K562 (cell line): ENCODE results near the gene ERVMER34-1. TPM values are rescaled to one million over a fixed set of nuclear protein-coding genes. Genes with fewer than 3 reads are reported as not detected.
A peak's percentile ranks its signal among the peaks of the same experiment; 100 is the strongest.

Experiments used
- ATF1 ChIP-seq, 2 experiments: fragments of 450-650 bp in 1 of 2; IDR thresholded peaks; 2 replicates each; pipeline ENCODE4 v1.6.1; 2016; ENCODE audit warnings: missing compliant biosample characterization in 1 of 2, missing genetic modification characterization in 1 of 2
- BCOR ChIP-seq: fragments of 450-650 bp; IDR thresholded peaks from 2 replicates; pipeline ENCODE4 v1.6.1; 2016
- BMI1 ChIP-seq: fragments of 150-350 bp; IDR thresholded peaks from 2 replicates; pipeline ENCODE4 v1.6.1; 2014; ENCODE audit warnings: low read length
- CHD1 ChIP-seq: fragments of 200-600 bp; sonication (generic); IDR thresholded peaks from one replicate; pipeline ENCODE4 v1.6.1; 2012; ENCODE audit warnings: mild to moderate bottlenecking, moderate library complexity, low read length, inconsistent platforms
- FOXJ2 ChIP-seq: fragments of 200-800 bp; sonication (Bioruptor generic); IDR thresholded peaks from 2 replicates; pipeline ENCODE4 v1.6.1; 2016; ENCODE audit warnings: missing genetic modification characterization, missing compliant biosample characterization
- GABPA ChIP-seq: fragments of 200-800 bp; sonication (Bioruptor generic); conservative IDR thresholded peaks from 2 replicates; pipeline ENCODE4 v1.6.1; 2016; ENCODE audit warnings: low read depth, missing genetic modification characterization, missing compliant biosample characterization
- HNRNPL ChIP-seq: fragments of 200-400 bp; formaldehyde crosslinking; IDR thresholded peaks from 2 replicates; pipeline ENCODE4 v1.6.1; 2017; ENCODE audit warnings: low read depth, mild to moderate bottlenecking, low read length
- HNRNPLL ChIP-seq: fragments of 200-400 bp; formaldehyde crosslinking; IDR thresholded peaks from 2 replicates; pipeline ENCODE4 v1.6.1; 2017; ENCODE audit warnings: low read length, low read depth, mild to moderate bottlenecking; ENCODE audit not compliant: poor library complexity, severe bottlenecking
- MED1 ChIP-seq: sonication (generic); formaldehyde crosslinking; IDR thresholded peaks from 2 replicates; pipeline ENCODE4 v1.8.1; 2023; ENCODE audit warnings: missing genetic modification reagents, borderline replicate concordance
- NRF1 ChIP-seq, 2 experiments: fragments of 450-650 bp; IDR thresholded peaks in 1 of 2; conservative IDR thresholded peaks in 1 of 2; 2 replicates each; pipeline ENCODE4 v1.6.1; 2014; ENCODE audit warnings: mild to moderate bottlenecking in 2 of 2
- POLR2G ChIP-seq: fragments of 200-400 bp; formaldehyde crosslinking; IDR thresholded peaks from 2 replicates; pipeline ENCODE4 v1.6.1; 2017; ENCODE audit warnings: low read depth, mild to moderate bottlenecking, antibody characterized with exemption, low read length, moderate library complexity
- SIN3A ChIP-seq, 2 experiments: fragments of 150-350 bp in 1 of 2; IDR thresholded peaks; 2 replicates each; pipeline ENCODE4 v1.6.1; 2011 to 2016; ENCODE audit warnings: borderline replicate concordance in 2 of 2, low read depth in 2 of 2, low read length in 2 of 2, mild to moderate bottlenecking in 2 of 2, moderate library complexity in 2 of 2; ENCODE audit not compliant: control insufficient read depth in 1 of 2
- SIRT6 ChIP-seq: IDR thresholded peaks from one replicate; pipeline ENCODE4 v1.6.1; 2012; ENCODE audit warnings: low read depth, mild to moderate bottlenecking, control low read depth, inconsistent platforms, low read length, moderate library complexity
- SLC30A9 ChIP-seq: fragments of 250-450 bp; sonication (Bioruptor Pico); IDR thresholded peaks from 2 replicates; pipeline ENCODE4 v1.8.0; 2022; ENCODE audit warnings: mild to moderate bottlenecking, moderate library complexity
- ZKSCAN1 ChIP-seq: fragments of 150-350 bp; IDR thresholded peaks from 2 replicates; pipeline ENCODE4 v1.6.1; 2016; ENCODE audit warnings: low read depth, low read length
- ZNF197 ChIP-seq: fragments of 200-800 bp; sonication (Bioruptor generic); IDR thresholded peaks from 2 replicates; pipeline ENCODE4 v1.6.1; 2016; ENCODE audit warnings: low read depth, missing genetic modification characterization, missing compliant biosample characterization
- ZNF316 ChIP-seq: fragments of 450-650 bp; IDR thresholded peaks from 2 replicates; pipeline ENCODE4 v1.6.1; 2016
- ZNF77 ChIP-seq: fragments of 250-450 bp; sonication (Bioruptor Pico); IDR thresholded peaks from 2 replicates; pipeline ENCODE4 v1.5.0; 2020
- polyA plus RNA-seq, 8 experiments: library from polyadenylated mRNA; depleted of rRNA in 4 of 8; stranded (reverse) in 5 of 8; unstranded in 3 of 8; fragments of >200 nt; fragmentation: Nextera tagmentation in 2 of 8; fragmentation: Illumina TruSeq in 1 of 8; extraction: Ambion mirVana in 2 of 8; extraction: Trizol in 1 of 8; gene quantifications; 2 replicates each; pipeline versions ENCODE4 v1.2.1 to v1.2.3, GENCODE V29; 2011 to 2014; ENCODE audit warnings: inconsistent platforms in 1 of 8, missing spikeins in 1 of 8
- total RNA-seq, 7 experiments: library from RNA; depleted of rRNA in 6 of 7; stranded (reverse); fragments of >200 nt in 6 of 7; fragmentation: Illumina TruSeq in 2 of 7; extraction: Trizol in 2 of 7; gene quantifications; 2 replicates each; pipeline versions ENCODE4 v1.2.1 to v1.2.3, GENCODE V29; 2011 to 2021; ENCODE audit warnings: low replicate concordance in 1 of 7
- TF ChIP-seq, protein P1 (sequence below): sonication (generic); formaldehyde crosslinking; IDR thresholded peaks from 2 replicates; pipeline ENCODE4 v1.8.0; 2022; ENCODE audit warnings: missing genetic modification reagents, mild to moderate bottlenecking, moderate library complexity, borderline replicate concordance
- TF ChIP-seq, protein P2 (sequence below): fragments of 450-650 bp; IDR thresholded peaks from 2 replicates; pipeline ENCODE4 v1.6.1; 2014; ENCODE audit warnings: low read depth, mild to moderate bottlenecking, moderate library complexity, borderline replicate concordance
- TF ChIP-seq, protein P3 (sequence below): fragments of 450-650 bp; IDR thresholded peaks from 2 replicates; pipeline ENCODE4 v1.6.1; 2017; ENCODE audit warnings: antibody characterized with exemption

Gene ERVMER34-1
- total and polyA plus RNA-seq, 9 of the 15 experiments (the other 6 are each of a cell fraction or from before 2014, with no cell fraction given) = 0.04 to 0.57 (median 0.25) TPM

DNA sequence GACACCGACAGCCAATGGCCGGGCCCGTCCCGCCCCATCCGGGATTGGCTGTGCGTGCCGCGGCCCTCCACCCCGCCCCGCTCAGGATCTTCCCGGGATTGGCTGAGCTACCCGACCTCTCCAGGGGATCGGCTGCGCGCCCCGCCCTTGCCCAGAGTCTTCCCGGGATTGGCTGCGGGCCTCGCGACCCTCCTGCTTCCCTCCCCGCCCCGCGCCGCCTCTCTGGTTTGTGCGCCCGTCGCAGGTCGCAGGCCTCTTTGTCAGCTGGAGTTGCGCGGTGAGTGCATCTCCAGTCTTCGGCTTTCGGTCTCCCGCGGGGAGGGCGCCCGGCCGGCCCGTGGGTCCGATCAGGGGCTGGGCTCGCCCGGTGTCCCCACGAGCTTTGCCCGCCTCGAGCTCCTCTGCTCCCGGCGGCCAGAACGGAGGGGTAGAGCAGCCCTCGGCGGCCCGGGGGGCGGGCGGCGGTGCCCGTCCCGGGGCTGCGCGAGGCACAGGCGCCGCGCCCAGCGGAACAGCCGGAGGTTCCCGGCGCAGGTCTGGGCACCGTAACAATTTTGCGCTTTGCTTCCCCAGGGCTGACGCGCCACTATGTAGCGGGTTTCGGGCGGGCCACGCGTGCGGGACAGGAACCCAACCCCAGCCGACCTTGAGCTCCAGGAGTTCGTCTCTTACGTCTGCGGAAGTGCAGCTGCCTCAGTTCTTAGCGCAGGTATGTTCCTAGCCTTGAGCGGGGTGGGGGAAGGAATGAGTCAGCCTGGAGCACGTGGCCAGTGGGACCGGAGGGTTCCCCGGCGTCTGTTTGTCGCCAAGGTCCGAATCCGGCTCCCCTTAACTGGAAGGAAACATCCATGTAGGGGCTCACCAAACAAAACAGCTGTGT is 38.7 kb downstream of the ERVMER34-1 start (continued):
- TF ChIP-seq POLR2G (peak; percentile 100), ATF1 (CRISPR knock-in tag; IDR thresholded peaks at IDR 0.05) (peak; percentile 59; the same call in 1 of the 2 replicates), ATF1 (tag; IDR thresholded peaks at IDR 0.05) (peak; percentile 79), ZKSCAN1 (no peak), HNRNPL (peak; percentile 80; the same call in 1 of the 2 replicates), ZNF77 (CRISPR knock-in tag) (no peak), NRF1 (conservative IDR thresholded peaks at IDR 0.05 in 1 of 2, IDR thresholded peaks at IDR 0.05 in 1 of 2) (peak; percentile 91 to 92), ZNF316 (peak; percentile 28; the same call in 1 of the 2 replicates), SIN3A (IDR thresholded peaks at IDR 0.05; ENCODE audit: borderline replicate concordance in 2 of 2, control insufficient read depth in 1 of 2, low read depth in 2 of 2, low read length in 2 of 2) (peak; percentile 65 to 90), GABPA (peak; percentile 60), HNRNPLL (peak; percentile 75), BMI1 (no peak), BCOR (0 out of 2 replicates have a peak, but pooled peaks have one; percentile 9), SLC30A9 (CRISPR knock-in tag) (no peak), MED1 (CRISPR knock-in tag) (no peak), ZNF197 (CRISPR knock-in tag) (no peak), CHD1 (peak; percentile 80), FOXJ2 (no peak), SIRT6 (no peak)
- TF ChIP-seq, protein P1, sequence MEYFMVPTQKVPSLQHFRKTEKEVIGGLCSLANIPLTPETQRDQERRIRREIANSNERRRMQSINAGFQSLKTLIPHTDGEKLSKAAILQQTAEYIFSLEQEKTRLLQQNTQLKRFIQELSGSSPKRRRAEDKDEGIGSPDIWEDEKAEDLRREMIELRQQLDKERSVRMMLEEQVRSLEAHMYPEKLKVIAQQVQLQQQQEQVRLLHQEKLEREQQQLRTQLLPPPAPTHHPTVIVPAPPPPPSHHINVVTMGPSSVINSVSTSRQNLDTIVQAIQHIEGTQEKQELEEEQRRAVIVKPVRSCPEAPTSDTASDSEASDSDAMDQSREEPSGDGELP (CRISPR knock-in tag) = peak; percentile 98
- TF ChIP-seq, protein P2, sequence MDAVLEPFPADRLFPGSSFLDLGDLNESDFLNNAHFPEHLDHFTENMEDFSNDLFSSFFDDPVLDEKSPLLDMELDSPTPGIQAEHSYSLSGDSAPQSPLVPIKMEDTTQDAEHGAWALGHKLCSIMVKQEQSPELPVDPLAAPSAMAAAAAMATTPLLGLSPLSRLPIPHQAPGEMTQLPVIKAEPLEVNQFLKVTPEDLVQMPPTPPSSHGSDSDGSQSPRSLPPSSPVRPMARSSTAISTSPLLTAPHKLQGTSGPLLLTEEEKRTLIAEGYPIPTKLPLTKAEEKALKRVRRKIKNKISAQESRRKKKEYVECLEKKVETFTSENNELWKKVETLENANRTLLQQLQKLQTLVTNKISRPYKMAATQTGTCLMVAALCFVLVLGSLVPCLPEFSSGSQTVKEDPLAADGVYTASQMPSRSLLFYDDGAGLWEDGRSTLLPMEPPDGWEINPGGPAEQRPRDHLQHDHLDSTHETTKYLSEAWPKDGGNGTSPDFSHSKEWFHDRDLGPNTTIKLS = peak; percentile 70; the same call in 1 of the 2 replicates
- TF ChIP-seq, protein P3, sequence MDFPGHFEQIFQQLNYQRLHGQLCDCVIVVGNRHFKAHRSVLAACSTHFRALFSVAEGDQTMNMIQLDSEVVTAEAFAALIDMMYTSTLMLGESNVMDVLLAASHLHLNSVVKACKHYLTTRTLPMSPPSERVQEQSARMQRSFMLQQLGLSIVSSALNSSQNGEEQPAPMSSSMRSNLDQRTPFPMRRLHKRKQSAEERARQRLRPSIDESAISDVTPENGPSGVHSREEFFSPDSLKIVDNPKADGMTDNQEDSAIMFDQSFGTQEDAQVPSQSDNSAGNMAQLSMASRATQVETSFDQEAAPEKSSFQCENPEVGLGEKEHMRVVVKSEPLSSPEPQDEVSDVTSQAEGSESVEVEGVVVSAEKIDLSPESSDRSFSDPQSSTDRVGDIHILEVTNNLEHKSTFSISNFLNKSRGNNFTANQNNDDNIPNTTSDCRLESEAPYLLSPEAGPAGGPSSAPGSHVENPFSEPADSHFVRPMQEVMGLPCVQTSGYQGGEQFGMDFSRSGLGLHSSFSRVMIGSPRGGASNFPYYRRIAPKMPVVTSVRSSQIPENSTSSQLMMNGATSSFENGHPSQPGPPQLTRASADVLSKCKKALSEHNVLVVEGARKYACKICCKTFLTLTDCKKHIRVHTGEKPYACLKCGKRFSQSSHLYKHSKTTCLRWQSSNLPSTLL = peak; percentile 90
